Stomach (tissue), 4 donors: ENCODE results near the gene ATIC.

Experiments
- POLR2A ChIP-seq, 4 donors: fragments of 450-650 bp; IDR thresholded peaks; one replicate each; pipeline ENCODE4 v1.6.1; 2016; ENCODE audit warnings: antibody characterized with exemption in 4 of 4, control low read depth in 2 of 4, mild to moderate bottlenecking in 1 of 4, moderate library complexity in 1 of 4
- TF ChIP-seq, protein P1 (sequence below), 7 experiments: fragments of 450-650 bp in 4 of 7; fragments of 200-600 bp in 3 of 7; sonication (generic) in 3 of 7; IDR thresholded peaks; one replicate each; pipeline ENCODE4 v1.5.1; 2016 to 2019; ENCODE audit warnings: antibody characterized with exemption in 7 of 7, control low read depth in 2 of 7, mild to moderate bottlenecking in 1 of 7

- TF ChIP-seq POLR2A (IDR thresholded peaks at IDR 0.05), result no peak
- TF ChIP-seq, protein P1, sequence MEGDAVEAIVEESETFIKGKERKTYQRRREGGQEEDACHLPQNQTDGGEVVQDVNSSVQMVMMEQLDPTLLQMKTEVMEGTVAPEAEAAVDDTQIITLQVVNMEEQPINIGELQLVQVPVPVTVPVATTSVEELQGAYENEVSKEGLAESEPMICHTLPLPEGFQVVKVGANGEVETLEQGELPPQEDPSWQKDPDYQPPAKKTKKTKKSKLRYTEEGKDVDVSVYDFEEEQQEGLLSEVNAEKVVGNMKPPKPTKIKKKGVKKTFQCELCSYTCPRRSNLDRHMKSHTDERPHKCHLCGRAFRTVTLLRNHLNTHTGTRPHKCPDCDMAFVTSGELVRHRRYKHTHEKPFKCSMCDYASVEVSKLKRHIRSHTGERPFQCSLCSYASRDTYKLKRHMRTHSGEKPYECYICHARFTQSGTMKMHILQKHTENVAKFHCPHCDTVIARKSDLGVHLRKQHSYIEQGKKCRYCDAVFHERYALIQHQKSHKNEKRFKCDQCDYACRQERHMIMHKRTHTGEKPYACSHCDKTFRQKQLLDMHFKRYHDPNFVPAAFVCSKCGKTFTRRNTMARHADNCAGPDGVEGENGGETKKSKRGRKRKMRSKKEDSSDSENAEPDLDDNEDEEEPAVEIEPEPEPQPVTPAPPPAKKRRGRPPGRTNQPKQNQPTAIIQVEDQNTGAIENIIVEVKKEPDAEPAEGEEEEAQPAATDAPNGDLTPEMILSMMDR (IDR thresholded peaks at IDR 0.05), result no peak
Measured at GRCh38 chr2:215332872-215333595, 21.2 kb downstream of the ATIC start.
